Measurements from ENCODE around the gene TMTC2.
A peak's percentile ranks its signal among the peaks of the same experiment; 100 is the strongest.

TMTC2 gene

DNA sequence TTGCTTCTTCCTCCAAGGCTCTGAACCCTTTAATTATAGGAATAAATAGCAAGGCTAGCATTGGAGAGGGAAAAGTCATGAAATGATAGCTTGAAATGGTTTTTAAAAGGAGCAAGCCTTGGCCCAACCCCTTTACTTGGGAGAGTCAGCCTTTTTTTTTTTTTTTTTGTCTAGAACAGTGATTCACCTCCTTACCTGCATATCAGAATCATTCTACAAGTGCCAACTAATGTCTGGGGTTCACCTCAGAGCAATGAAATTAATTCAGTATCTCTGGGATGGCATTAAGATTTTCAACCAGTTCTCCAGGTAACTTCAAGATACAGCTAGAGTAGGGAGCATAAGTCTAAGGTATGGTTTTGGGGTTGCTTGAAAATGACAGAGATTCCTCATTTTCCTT is 41.3 kb upstream of the TMTC2 start:
- TF ChIP-seq ZBTB7A (IDR thresholded peaks at IDR 0.05; ENCODE audit: low read depth) (no peak), NFIC (IDR thresholded peaks at IDR 0.05) (no peak), EP300 (IDR thresholded peaks at IDR 0.05; ENCODE audit: borderline replicate concordance) (no peak), TEAD4 (IDR thresholded peaks at IDR 0.05) (no peak), CEBPB (IDR thresholded peaks at IDR 0.05) (no peak), EGR1 (IDR thresholded peaks at IDR 0.05) (no peak), RAD21 (IDR thresholded peaks at IDR 0.05; ENCODE audit: low read depth) (no peak), CREB1 (IDR thresholded peaks at IDR 0.05; ENCODE audit: low read depth) (no peak), TCF12 (IDR thresholded peaks at IDR 0.05; ENCODE audit: low read depth) (no peak)
- TF ChIP-seq, protein P1, sequence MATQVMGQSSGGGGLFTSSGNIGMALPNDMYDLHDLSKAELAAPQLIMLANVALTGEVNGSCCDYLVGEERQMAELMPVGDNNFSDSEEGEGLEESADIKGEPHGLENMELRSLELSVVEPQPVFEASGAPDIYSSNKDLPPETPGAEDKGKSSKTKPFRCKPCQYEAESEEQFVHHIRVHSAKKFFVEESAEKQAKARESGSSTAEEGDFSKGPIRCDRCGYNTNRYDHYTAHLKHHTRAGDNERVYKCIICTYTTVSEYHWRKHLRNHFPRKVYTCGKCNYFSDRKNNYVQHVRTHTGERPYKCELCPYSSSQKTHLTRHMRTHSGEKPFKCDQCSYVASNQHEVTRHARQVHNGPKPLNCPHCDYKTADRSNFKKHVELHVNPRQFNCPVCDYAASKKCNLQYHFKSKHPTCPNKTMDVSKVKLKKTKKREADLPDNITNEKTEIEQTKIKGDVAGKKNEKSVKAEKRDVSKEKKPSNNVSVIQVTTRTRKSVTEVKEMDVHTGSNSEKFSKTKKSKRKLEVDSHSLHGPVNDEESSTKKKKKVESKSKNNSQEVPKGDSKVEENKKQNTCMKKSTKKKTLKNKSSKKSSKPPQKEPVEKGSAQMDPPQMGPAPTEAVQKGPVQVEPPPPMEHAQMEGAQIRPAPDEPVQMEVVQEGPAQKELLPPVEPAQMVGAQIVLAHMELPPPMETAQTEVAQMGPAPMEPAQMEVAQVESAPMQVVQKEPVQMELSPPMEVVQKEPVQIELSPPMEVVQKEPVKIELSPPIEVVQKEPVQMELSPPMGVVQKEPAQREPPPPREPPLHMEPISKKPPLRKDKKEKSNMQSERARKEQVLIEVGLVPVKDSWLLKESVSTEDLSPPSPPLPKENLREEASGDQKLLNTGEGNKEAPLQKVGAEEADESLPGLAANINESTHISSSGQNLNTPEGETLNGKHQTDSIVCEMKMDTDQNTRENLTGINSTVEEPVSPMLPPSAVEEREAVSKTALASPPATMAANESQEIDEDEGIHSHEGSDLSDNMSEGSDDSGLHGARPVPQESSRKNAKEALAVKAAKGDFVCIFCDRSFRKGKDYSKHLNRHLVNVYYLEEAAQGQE (IDR thresholded peaks at IDR 0.05; ENCODE audit: low read depth) = no peak

DNA sequence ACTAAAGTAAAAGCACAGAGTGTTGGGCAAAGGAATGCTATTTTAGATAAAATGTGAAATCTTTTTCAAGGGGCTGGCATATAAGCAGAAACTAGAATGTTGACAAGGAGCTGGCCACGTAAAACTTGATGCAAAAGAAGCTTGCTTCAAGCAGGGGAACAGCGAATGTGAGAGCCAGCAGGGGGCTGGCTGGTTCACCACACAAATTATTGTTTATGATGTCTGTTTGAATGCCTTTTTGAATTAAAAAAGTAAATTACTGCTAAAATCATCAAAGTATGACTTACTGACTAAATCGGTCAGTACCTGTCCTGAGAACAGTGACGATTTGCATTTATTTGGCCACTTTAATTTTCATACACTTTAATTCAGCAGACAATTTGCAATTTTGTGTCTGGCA is 38.9 kb upstream of the TMTC2 start:
- TF ChIP-seq EP300 (IDR thresholded peaks at IDR 0.05; ENCODE audit: borderline replicate concordance) (no peak), FOXM1 (IDR thresholded peaks at IDR 0.05; ENCODE audit: borderline replicate concordance, low read depth) (no peak), TCF12 (IDR thresholded peaks at IDR 0.05; ENCODE audit: low read depth) (no peak), EGR1 (IDR thresholded peaks at IDR 0.05) (no peak), RAD21 (IDR thresholded peaks at IDR 0.05; ENCODE audit: low read depth) (no peak), TAF1 (IDR thresholded peaks at IDR 0.05; ENCODE audit: low read depth) (no peak), NFIC (IDR thresholded peaks at IDR 0.05) (no peak), YY1 (IDR thresholded peaks at IDR 0.05; ENCODE audit: low read depth) (no peak), CEBPB (IDR thresholded peaks at IDR 0.05) (no peak), ZBTB7A (IDR thresholded peaks at IDR 0.05; ENCODE audit: low read depth) (no peak)
- TF ChIP-seq, protein P2, sequence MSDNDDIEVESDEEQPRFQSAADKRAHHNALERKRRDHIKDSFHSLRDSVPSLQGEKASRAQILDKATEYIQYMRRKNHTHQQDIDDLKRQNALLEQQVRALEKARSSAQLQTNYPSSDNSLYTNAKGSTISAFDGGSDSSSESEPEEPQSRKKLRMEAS (IDR thresholded peaks at IDR 0.05) = no peak
- TF ChIP-seq, protein P3, sequence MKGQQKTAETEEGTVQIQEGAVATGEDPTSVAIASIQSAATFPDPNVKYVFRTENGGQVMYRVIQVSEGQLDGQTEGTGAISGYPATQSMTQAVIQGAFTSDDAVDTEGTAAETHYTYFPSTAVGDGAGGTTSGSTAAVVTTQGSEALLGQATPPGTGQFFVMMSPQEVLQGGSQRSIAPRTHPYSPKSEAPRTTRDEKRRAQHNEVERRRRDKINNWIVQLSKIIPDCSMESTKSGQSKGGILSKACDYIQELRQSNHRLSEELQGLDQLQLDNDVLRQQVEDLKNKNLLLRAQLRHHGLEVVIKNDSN (IDR thresholded peaks at IDR 0.05) = no peak

DNA sequence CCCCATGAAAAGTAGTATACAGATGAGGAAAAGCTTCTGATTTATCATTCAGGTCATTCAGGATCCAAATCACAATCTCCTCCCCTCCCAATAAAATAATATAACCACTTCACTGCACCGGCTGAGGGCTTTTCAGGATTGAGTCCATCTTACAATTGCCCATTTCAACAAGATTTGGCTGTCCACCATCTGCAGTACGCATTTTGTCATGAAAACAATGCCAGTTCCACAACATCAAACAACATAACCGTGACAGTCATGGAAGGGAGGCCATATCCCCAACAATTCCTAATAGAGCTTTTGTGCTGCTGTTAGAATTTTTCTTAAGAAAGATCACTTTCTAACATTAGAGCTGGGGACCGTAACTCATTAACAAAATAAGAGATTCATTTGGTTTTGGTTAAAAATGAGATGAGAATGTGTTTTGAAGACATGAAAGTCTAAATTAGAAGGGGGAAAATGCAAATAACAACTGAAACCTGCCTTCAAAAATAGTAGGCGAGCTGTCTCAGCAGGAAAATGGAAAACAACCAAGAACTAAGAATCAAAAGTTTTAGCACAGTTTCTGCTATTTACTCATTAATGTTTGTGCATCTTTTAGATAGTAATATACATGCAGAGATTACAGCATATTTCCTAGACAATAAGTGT is 38.3 kb upstream of the TMTC2 start:
- TF ChIP-seq, protein P3 (IDR thresholded peaks at IDR 0.05) = no peak
- TF ChIP-seq CREB1 (IDR thresholded peaks at IDR 0.05; ENCODE audit: low read depth) (no peak), TAF1 (IDR thresholded peaks at IDR 0.05; ENCODE audit: low read depth) (no peak), FOXM1 (IDR thresholded peaks at IDR 0.05; ENCODE audit: borderline replicate concordance, low read depth) (no peak), TEAD4 (IDR thresholded peaks at IDR 0.05) (no peak)

DNA sequence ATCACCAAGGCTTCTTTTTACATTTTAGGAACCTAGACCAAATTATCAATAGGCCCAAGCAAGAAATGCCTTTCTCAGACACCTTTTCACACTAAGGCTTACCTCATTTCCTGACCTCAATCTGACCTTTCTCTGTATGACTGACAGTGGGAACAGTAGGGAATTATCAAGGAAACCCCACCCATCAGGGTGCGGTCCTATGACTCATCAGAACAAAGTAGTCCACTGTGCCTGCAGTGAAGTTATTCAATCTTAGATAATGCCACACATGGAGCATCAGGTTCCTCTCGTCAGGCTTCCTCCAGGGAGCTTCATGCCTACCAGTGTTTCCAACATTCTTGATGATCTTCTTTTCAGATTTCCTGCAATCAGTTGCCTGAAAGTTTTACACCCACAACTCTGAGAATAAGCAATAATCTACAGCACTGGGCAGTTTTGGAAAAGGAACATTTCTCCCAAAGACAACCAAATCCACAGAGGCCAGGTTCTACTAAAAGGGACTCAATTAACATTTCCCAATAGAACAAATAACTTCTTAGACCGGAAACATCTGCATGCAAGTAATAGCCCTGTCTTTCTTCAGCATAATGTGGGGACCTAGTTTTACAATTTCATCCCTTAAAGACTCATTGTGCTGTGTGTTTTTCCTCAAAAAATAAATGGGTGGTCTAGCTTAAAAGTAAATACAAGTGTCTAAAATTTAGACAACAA is 35.9 kb upstream of the TMTC2 start:
- TF ChIP-seq, protein P1 (IDR thresholded peaks at IDR 0.05; ENCODE audit: low read depth) = no peak
- TF ChIP-seq NFIC (IDR thresholded peaks at IDR 0.05) (0 out of 2 replicates have a peak, but pooled peaks have one; percentile 10), EP300 (IDR thresholded peaks at IDR 0.05; ENCODE audit: borderline replicate concordance) (peak; percentile 48; the same call in 1 of the 2 replicates), CREB1 (IDR thresholded peaks at IDR 0.05; ENCODE audit: low read depth) (0 out of 2 replicates have a peak, but pooled peaks have one; percentile 18), FOXM1 (IDR thresholded peaks at IDR 0.05; ENCODE audit: borderline replicate concordance, low read depth) (peak; percentile 39; the same call in 1 of the 2 replicates)

DNA sequence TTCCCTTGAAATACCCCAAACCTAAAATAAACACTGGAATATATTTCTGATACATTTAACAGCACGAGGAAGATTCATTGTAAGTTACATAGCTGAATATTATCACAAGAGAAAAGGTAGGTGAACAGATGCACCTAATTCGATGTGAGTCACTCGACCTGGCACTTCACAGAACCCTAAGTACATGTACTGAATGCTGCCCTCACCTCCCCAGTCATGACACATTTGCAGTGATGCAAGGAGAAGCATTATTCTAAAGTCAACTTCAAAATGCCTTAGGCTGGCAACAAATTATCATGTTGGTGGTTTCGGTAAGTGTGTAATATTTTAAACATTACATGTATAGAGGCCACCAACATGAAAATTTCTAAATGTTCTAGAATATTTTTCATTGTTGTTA is 35.2 kb upstream of the TMTC2 start:
- TF ChIP-seq YY1 (IDR thresholded peaks at IDR 0.05; ENCODE audit: low read depth) = no peak
- no peak for TF ChIP-seq EP300 (IDR thresholded peaks at IDR 0.05; ENCODE audit: borderline replicate concordance)
- TF ChIP-seq, protein P3 (IDR thresholded peaks at IDR 0.05) = no peak
- no peak for TF ChIP-seq ZBTB7A (IDR thresholded peaks at IDR 0.05; ENCODE audit: low read depth)
- TF ChIP-seq FOXM1 (IDR thresholded peaks at IDR 0.05; ENCODE audit: borderline replicate concordance, low read depth) = no peak
- no peak for TF ChIP-seq TCF12 (IDR thresholded peaks at IDR 0.05; ENCODE audit: low read depth)
- TF ChIP-seq, protein P1 (IDR thresholded peaks at IDR 0.05; ENCODE audit: low read depth) = no peak
